PC-9 (cell line): ENCODE data around the gene DNAJB12.

ENCODE experiments used
- CTCF ChIP-seq: fragments of 200-600 bp; sonication (generic); conservative IDR thresholded peaks from 2 replicates; pipeline ENCODE4 v1.6.1; 2017; ENCODE audit warnings: mixed run types, antibody characterized with exemption, mild to moderate bottlenecking, moderate library complexity
- EZH2 ChIP-seq: fragments of 200-600 bp; sonication (generic); IDR thresholded peaks from 2 replicates; pipeline ENCODE4 v1.8.0; 2017; ENCODE audit warnings: antibody characterized with exemption, low read depth

DNA sequence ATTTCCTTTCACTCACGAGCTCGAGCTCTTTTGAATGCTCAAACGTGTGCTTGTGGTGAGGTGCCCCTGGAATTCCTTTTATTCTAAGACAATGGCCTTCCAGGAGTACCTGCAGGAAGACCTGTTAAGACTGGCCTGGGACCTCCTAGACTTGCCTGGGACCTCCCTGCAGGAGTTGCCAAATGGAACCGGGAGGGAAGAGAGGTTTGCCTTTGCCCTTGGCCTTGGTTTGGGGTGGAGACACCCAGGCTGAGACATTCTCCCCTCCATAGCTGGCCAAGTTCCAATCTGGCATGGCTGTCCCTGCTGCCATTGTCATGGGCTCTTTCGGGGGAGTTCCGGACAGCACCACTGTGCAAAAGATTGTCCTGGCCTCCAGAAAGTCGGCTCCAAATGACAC is 39.7 kb downstream of the DNAJB12 start:
- no peak for TF ChIP-seq CTCF
- TF ChIP-seq EZH2: no peak
